Caco-2 (cell line): ENCODE measurements around the gene GABRB1. TPM values are rescaled to one million over a fixed set of nuclear protein-coding genes. Genes with fewer than 3 reads are reported as not detected.
A peak's percentile ranks its signal among the peaks of the same experiment; 100 is the strongest.

ENCODE experiments used
- BruUV-seq: library from RNA; stranded (reverse); fragments of 400-500 nt; replicated peaks from 2 replicates; lab custom pipeline; 2021; lab: Mats Ljungman, UMichigan
- CTCF ChIA-PET: fragments of 300-600 bp; sonication (Branson Sonifier 250); formaldehyde crosslinking; loops from one replicate; lab custom pipeline; 2022; ENCODE audit warnings: antibody characterized with exemption; lab: Charles Lee
- POLR2A ChIA-PET: fragments of 300-600 bp; sonication (Branson Sonifier 250); formaldehyde crosslinking; loops from one replicate; lab custom pipeline; 2022; ENCODE audit warnings: antibody characterized with exemption; lab: Charles Lee
- DNase-seq, 2 experiments: peaks; one replicate each; pipeline versions ENCODE4 v3.0.0 to v3.0.0-alpha.2; 2020 to 2022
- H3K27me3 ChIP-seq: replicated peaks from 2 replicates; pipeline ENCODE4 v1.6.0; 2011; ENCODE audit warnings: low read length; ENCODE audit not compliant: control insufficient read depth, insufficient read depth
- H3K36me3 ChIP-seq: 2 replicates; pipeline ENCODE4 v1.5.1; 2011; ENCODE audit warnings: low read length; ENCODE audit not compliant: control insufficient read depth, insufficient read depth
- H3K4me1 ChIP-seq: fragments of 250-450 bp; sonication (Bioruptor Pico); 2 replicates; pipeline ENCODE4 v1.5.1; 2020; ENCODE audit warnings: mild to moderate bottlenecking
- H3K4me3 ChIP-seq: 2 replicates; pipeline ENCODE4 v1.5.1; 2011; ENCODE audit warnings: low read depth, mild to moderate bottlenecking, control low read depth, low read length
- H3K9me3 ChIP-seq: fragments of 250-450 bp; sonication (Bioruptor Pico); 2 replicates; pipeline ENCODE4 v1.5.1; 2020; ENCODE audit warnings: mild to moderate bottlenecking, moderate library complexity
- H3K27ac Mint-ChIP-seq: one replicate; pipeline ENCODE4 v1.8.0; 2022; ENCODE audit warnings: mixed read lengths; ENCODE audit not compliant: unreplicated experiment
- H3K27me3 Mint-ChIP-seq: one replicate; pipeline ENCODE4 v1.8.0; 2022; ENCODE audit warnings: mixed read lengths; ENCODE audit not compliant: insufficient read depth, unreplicated experiment
- H3K36me3 Mint-ChIP-seq: one replicate; pipeline ENCODE4 v1.8.0; 2022; ENCODE audit warnings: mild to moderate bottlenecking, mixed read lengths; ENCODE audit not compliant: insufficient read depth, unreplicated experiment
- H3K4me1 Mint-ChIP-seq: one replicate; pipeline ENCODE4 v1.8.0; 2022; ENCODE audit warnings: low read depth, mixed read lengths; ENCODE audit not compliant: unreplicated experiment
- H3K4me3 Mint-ChIP-seq: one replicate; pipeline ENCODE4 v1.8.0; 2022; ENCODE audit warnings: mild to moderate bottlenecking, moderate library complexity, mixed read lengths; ENCODE audit not compliant: unreplicated experiment
- H3K9me3 Mint-ChIP-seq: one replicate; pipeline ENCODE4 v1.8.0; 2022; ENCODE audit warnings: mixed read lengths; ENCODE audit not compliant: unreplicated experiment
- CTCF ChIP-seq, 2 experiments: fragments of 200-600 bp in 1 of 2; IDR thresholded peaks; 1 replicate in 1 of 2; 2 replicates in 1 of 2; pipeline versions ENCODE4 v1.5.1 to v1.8.0; 2011 to 2022; ENCODE audit warnings: antibody characterized with exemption in 1 of 2, control low read depth in 1 of 2, inconsistent platforms in 1 of 2, low read depth in 1 of 2, low read length in 1 of 2, mild to moderate bottlenecking in 1 of 2, moderate library complexity in 1 of 2; ENCODE audit not compliant: insufficient read depth in 1 of 2, severe bottlenecking in 1 of 2, unreplicated experiment in 1 of 2
- intact Hi-C: fragments of 100-400 bp; cut with micrococcal nuclease; formaldehyde crosslinking; loops from one replicate; pipeline ENCODE4 v1.10.0; 2022; ENCODE audit not compliant: unreplicated experiment
- total RNA-seq: library from RNA; stranded (reverse); gene quantifications from 2 replicates; pipeline ENCODE4 v1.2.3, GENCODE V29; 2022

Gene GABRB1
- total RNA-seq, 1 experiment from 2014 or later: 10.3 TPM

- no peaks in the 10 kb centered on the region for H3K9me3 ChIP-seq
- no peak for TF ChIP-seq CTCF (IDR thresholded peaks at IDR 0.05; ENCODE audit: insufficient read depth in 1 of 2, low read depth in 1 of 2, low read length in 1 of 2, severe bottlenecking in 1 of 2, unreplicated experiment in 1 of 2)
- intact Hi-C loops: no loop called here
- Mint-ChIP-seq H3K27me3 (no peaks in the 10 kb centered on the region), H3K9me3 (peaks cover 28% of the 10 kb centered on the region), H3K36me3 (no peaks in the 10 kb centered on the region), H3K27ac (peak overlapping the region; percentile 16), H3K4me1 (peaks cover 22% of the 10 kb centered on the region), H3K4me3 (no peak overlapping the region)
- peak; percentile 53 to 68 for DNase-seq
- no peaks in the 10 kb centered on the region for H3K27me3 ChIP-seq
- BruUV-seq: no TSS peak
- H3K4me1 ChIP-seq: peaks cover 45% of the 10 kb centered on the region
- no peak overlapping the region for H3K4me3 ChIP-seq
- ChIA-PET POLR2A (no interaction called here), CTCF (no interaction called here)
- H3K36me3 ChIP-seq: no peaks in the 10 kb centered on the region
Measured at GRCh38 chr4:47419296-47419695, 387.9 kb downstream of the GABRB1 start.

GRCh38 chr4:47425628-47426027 is 394.3 kb downstream of the GABRB1 start:
- Mint-ChIP-seq H3K27me3 (no peaks in the 10 kb centered on the region), H3K4me3 (no peak overlapping the region), H3K4me1 (peaks cover 17% of the 10 kb centered on the region), H3K9me3 (peaks cover 13% of the 10 kb centered on the region), H3K27ac (no peak overlapping the region), H3K36me3 (no peaks in the 10 kb centered on the region)
- no peaks in the 10 kb centered on the region for H3K36me3 ChIP-seq
- intact Hi-C loops: no loop called here
- ChIA-PET CTCF (no interaction called here), POLR2A (no interaction called here)
- no peak for TF ChIP-seq CTCF (IDR thresholded peaks at IDR 0.05; ENCODE audit: insufficient read depth in 1 of 2, low read depth in 1 of 2, low read length in 1 of 2, severe bottlenecking in 1 of 2, unreplicated experiment in 1 of 2)
- H3K9me3 ChIP-seq: no peaks in the 10 kb centered on the region
- no peaks in the 10 kb centered on the region for H3K27me3 ChIP-seq
- H3K4me1 ChIP-seq: peaks cover 19% of the 10 kb centered on the region
- DNase-seq: no peak
- no TSS peak for BruUV-seq
- no peak overlapping the region for H3K4me3 ChIP-seq

GRCh38 chr4:47427935-47428334 is 396.6 kb downstream of the GABRB1 start:
- Histone ChIP-seq H3K4me3 (no peak overlapping the region), H3K4me1 (peaks cover 11% of the 10 kb centered on the region), H3K27me3 (no peaks in the 10 kb centered on the region), H3K9me3 (no peaks in the 10 kb centered on the region), H3K36me3 (no peaks in the 10 kb centered on the region)
- ChIA-PET CTCF (interaction anchor here (0.5 kb wide), 1 partner anchor 34 kb away, joined by 3 read pairs; no protein-coding TSS in a partner anchor), POLR2A (no interaction called here)
- no peak for TF ChIP-seq CTCF (IDR thresholded peaks at IDR 0.05; ENCODE audit: insufficient read depth in 1 of 2, low read depth in 1 of 2, low read length in 1 of 2, severe bottlenecking in 1 of 2, unreplicated experiment in 1 of 2)
- no peak overlapping the region for H3K27ac Mint-ChIP-seq
- no TSS peak for BruUV-seq
- H3K4me1 Mint-ChIP-seq: peaks cover 9% of the 10 kb centered on the region
- intact Hi-C loops: no loop called here
- H3K9me3 Mint-ChIP-seq: no peaks in the 10 kb centered on the region
- DNase-seq: no peak
- H3K4me3 Mint-ChIP-seq: no peak overlapping the region
- H3K27me3 Mint-ChIP-seq: no peaks in the 10 kb centered on the region
- H3K36me3 Mint-ChIP-seq: no peaks in the 10 kb centered on the region
